Muscle of arm (tissue), 12 donors: Measurements from ENCODE around the gene CFAP92. TPM values are rescaled to one million over a fixed set of nuclear protein-coding genes. Genes with fewer than 3 reads are reported as not detected.
"Not testable (repeated sequence)": the region's sequence is repeated elsewhere in the genome, so short reads cannot be mapped to it uniquely, and the experiment has no call there.

Experiments used
- DNase-seq: peaks from one replicate; pipeline ENCODE4 v3.0.0-alpha.2; 2013
- polyA plus RNA-seq, 12 donors: library from polyadenylated mRNA; unstranded; fragments of 120-200 nt; gene quantifications; one replicate each; pipeline ENCODE4 v1.2.1, GENCODE V29; 2013; ENCODE audit not compliant: insufficient read length in 12 of 12

Gene CFAP92
- polyA plus RNA-seq, 12 donors: 0.42 to 3.9 (median 1.1) TPM; not detected in 2

DNA sequence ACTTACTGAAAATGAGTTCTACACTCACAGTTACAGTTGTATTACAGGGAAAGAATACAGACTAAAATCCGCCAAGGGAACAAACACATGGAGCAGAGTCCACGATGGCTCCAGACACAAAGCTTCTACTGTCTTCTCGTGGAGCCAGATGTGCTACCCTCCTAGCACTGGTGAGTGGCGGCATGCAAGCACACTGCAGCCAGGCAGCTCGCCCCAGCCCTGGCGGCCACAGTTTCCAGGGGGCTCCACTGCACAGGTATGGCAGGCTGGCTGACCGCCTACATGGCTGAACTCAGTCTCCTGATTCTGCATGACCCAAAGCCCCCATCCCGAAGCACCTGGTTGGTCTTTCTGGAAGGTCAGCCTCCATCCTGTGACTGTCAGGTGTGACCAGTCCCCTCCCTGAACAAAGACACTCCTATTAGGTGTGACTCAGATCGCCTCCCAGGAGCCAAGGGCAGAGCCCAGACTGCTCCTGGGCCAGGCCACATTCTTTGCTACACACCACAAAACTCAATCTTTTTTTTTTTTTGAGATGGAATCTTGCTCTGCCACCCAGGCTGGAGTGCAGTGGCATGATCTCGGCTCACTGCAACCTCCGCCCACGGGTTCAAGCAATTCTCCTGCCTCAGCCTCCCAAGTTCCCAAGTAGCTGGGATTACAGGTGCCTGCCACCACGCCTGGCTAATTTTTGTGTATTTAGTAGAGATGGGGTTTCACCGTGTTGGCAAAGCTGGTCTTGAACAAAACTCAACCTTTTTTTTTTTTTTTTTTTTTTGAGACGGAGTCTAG is 51.5 kb downstream of the CFAP92 start:
- DNase-seq: no peak

DNA sequence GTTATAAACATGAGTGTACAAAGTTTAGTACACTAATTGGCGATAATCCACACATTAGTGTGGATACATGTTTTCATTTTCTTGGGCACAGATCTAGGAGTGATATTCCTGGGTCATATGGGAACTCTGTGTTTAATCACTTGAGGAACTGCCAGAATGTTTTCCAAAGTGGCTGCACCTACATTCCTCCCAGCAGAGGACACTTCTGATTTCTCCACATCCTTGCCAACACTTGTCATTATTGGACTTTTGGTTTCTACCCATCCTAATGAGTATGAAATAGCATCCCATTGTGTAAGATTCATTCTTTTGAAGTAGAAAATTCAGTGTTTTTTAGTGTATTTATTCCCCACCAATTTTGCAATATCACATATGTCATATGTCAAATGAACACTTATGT is 53.6 kb downstream of the CFAP92 start:
- DNase-seq: no peak

DNA sequence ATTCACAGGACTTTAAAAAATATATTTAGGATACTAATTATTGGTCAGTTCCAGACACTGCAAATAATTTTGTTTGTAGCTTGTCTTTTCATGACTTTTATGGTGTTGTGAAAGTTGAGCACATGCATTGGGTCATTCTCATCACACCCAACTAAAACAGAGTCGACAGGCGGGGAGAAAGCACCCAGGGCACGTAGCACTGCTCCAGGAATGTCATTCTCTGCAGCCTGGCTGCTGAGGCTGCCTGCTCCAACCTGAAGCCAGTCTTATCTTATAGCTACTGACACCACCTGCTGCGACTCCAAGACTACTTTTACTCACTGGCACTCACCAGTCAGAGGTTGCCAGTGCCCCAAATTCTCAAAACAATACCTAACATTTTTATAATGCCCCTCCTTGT is 57.5 kb downstream of the CFAP92 start:
- no peak for DNase-seq

DNA sequence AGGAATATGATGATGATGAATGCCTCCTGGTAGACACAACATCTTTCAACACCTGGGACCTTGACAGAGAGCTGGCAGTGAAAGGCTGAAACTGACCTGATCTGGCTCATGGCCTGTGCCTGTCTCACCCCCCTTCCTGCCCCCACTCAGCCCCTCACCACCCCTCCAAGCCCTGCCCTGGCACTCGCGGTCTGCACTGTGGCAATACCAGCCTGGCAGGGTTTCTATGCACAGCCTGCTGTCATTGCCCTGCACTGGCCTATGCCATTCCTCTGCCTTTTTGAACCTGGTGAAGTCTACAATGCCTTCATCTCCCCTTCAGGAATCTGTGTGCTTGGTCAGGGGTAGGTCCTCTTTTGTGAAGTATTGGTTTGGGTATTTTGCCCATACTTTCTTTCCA is 58.0 kb downstream of the CFAP92 start:
- DNase-seq: no peak

DNA sequence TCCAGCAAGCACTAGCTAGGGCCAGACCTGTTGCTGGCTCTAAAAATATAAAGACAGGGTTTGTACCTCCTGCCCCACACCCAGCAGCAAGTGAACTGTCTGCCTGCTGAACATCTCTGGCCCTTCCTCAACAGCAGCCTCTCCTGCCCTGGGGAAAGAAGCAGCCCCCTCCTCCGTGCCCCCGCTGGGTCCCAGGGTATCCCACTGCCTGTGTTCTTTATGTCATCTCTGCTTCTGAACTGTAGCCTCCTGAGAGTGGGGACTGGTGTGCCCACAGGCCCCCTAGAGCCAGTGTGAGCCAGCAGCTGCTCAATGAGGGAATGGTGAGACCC is 60.0 kb downstream of the CFAP92 start:
- no peak for DNase-seq

DNA sequence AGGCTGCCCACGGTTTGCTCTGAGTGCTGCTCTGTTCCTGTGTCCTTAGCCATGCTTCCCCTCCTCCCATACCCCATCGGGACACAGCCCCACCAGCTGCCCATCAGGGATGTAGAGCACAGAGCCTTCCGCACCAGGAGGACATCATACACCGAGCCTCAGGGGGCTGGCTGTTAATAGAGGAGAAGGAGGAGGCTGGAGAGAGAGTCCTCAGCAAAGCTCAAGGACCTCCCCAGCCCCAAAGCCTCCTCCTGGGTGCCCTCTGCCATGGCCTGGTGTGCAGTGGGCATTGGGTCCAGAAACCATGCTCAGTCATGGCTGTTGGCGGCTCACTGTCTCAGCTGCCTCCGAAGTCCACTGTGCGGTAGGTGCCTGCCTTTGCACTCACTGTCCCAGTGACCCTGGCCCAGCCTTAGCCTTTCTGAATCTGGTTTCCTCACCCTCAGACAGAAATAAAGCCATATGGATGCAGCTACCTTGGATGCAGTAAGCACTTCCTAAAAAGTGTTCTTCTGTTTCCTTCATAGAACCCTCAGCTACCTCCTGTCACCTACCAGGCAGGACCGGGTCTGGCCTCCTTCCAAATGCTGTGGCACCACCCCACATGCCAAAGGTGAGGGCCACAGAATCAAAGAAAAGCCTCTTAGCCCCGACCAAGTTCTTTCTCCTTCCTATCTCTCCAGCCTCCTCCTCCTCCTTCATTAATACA is 60.5 kb downstream of the CFAP92 start:
- DNase-seq: no peak

DNA sequence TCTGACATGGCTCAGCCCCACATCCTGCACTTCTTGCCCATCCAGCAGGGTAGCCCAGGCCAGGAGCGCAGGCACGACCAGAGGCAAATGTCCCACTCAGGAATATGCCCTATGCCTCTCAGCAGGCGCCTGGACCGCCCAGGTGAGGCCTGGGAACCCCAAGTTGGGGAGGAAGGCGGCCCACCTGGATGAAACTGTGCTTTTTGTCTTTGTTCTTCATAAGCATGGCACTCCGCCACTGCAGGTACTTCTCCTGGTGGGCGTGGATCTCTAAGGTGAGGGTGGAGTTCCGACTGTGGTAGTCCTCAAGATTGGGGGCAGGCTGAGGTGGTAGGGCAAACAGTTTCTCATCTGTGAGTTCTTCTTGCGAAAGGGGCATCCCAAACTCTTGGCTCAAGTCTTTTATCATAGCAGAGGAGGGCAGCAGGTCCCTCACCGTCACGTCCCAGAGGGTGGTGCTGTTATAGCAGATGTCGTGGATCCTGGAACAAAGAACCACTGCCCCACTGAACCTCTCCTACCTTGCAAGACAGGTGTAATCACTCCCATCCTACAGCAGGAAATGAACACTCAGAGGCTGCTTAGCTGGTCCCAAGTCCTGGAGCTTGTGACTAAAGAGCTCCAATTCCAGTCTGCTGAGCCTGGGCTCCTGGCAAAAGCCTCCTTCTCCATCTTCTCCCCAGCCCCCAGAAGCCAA is 61.2 kb downstream of the CFAP92 start:
- DNase-seq: no peak

DNA sequence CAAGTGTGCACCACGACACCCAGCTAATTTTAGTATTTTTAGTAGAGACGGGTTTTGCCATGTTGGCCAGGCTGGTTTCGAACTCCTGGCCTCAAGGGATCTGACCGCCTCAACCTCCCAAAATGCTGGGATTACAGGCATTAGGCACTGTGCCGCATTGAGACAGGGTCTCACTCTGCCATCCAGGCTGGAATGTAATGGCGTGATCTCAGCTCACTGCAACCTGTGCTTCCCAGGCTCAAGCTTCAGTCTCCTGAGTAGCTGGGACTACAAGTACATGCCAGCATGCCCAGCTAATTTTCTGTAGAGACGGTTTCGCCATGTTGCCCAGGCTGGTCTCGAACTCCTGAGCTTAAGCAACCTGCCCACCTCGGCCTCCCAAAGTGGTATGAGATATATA is 62.8 kb downstream of the CFAP92 start:
- DNase-seq: no peak

DNA sequence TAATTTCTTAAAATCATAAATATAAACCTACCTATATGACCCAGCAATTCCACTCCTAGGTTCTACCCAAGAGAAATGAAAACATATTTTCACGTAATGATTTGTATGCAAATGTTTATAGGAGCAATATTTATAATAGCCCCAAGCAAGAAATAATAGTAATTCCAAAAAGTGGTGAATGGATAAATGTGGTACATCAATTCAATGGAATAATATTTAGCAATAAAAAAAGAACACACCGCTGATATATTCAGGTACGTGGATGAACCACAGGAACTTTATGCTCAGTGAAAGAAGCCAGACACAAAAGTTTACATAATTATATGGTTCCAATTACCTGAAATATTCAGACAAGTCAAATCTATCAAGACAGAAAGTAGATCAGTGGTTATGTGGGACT is 64.5 kb downstream of the CFAP92 start:
- no peak for DNase-seq

DNA sequence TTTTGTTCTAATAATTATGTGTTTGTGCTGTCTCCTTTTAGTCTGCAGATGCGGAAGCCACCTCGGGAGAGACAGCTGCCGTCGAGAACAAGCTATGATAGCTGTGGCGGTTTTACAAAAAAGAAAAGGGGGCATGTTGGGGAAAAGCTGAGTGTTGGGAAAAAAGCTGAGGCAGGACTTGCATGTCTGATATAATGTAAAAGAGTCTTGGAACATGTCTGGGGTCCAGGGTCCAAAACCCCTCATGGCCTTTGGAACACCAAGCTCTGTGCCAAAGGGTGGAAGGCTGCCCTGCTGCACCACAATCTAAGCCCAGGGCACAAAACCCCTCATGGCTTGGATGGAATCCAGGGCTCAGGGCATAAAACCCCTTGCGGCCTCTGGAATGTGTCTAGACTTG is 69.9 kb downstream of the CFAP92 start:
- not testable (repeated sequence) for DNase-seq

DNA sequence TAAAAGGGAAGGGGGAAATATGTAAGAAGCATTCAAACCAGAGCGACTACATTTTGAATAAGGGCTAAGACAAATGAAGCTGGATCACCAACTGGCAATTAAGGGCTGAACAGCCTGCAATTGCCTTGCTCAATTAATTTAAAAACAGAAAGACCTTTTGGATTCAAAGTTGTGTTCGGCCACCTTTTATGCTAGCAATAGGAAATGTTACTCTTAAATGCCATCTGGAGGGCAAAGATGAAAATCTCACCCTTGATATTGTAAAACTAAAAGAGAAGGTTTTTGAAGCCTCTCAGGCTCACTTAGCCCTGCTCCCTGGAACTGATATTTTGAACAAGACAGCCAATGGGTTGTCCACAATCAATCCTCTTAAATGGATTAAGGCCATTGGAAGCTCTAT is 70.3 kb downstream of the CFAP92 start:
- no peak for DNase-seq

DNA sequence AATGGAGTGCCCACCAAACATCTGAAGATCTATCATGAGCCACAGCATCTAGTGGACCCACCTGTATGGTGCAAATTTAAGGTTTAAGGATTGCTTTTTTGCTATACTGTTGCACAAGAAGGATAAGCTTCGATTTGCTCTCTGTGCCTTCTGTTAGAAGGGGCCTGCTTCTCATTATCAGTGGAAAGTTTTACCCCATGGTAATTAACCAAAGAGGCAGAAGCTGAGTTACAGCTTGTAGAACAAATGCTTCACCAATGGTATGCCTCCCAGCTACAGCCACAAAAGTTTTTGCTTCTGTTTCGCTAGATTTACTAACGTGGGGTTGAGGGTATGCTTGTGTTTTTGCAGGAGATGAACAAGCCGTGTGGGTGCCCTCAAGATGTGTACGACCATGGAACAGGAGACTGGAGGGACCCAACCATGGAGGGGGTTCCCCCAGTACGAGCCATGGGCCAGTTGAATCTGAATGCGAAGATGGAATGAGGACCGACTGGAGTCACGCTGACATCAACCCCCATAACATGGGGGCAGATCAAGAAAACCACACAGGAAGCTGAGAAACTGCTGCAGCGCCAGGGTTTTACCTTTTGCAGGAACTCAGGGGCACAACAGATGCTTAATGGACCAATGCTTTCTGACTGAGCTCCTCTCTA is 70.9 kb downstream of the CFAP92 start:
- DNase-seq: no peak

DNA sequence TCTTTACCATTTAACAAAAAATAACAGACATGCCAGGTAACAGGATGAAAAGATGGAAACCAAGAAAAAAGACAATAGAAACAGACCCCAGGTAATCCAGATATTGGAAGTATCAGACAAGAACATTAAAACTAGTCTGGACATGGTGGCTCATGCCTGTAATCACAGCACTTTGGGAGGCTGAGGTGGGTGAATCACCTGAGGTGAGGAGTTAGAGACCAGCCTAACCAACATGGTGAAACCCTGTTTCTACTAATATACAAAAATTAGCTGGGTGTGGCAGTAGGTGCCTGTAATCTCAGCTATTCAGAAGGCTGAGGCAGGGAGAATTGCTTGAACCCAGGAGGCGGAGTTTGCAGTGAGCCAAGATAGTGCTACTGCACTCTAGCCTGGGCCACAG is 73.9 kb downstream of the CFAP92 start:
- no peak for DNase-seq

DNA sequence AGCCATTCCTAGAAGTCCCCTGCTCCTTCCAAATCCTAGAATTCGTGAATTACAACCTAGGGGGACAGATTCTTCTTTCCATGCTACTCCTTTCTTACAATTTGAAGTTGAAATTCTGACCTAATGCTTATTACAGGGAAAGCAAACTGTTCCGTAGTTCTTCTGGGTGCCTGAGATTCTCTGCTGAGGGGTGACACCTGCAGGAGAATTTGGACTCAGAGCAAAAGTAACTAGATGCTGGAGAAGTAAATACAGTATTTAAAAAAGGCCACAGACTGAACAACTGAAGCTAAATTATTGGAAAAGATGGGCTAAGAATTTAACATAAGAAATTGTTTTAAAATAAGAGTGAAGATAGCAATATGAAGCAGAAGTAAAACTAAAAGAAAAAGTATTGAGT is 76.6 kb downstream of the CFAP92 start:
- no peak for DNase-seq

DNA sequence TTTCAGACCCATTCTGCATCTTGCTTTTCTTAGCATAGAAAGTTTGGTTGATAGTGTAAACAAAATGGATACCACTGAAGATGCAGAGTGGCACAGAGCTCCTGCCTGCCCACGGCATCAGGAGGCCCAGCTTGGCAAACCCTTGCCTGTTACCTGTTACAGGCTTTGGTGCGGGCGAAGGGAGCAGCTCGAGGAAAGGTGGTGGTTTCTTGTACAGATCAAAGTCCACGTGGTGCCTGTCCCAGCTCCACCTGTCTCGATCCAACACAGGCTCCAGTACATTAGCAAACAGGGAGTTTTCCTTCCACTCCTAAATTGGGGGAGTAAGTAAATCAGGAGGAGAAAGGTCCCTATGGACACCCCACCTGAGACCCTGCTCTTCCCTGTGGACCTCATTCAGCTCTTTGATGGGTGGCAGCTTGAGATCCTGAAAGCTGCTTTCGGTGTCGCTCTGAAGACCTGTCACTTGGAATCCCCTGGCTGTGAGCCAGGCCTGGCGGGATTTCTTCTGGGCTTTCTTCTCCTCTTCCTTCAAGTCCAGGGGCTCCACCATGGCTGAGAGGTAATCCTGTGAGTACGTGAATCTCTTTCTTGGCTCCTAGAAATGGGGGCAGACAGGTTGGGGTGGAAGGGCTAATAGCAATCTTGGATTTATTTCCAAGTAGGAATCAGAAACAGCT is 78.8 kb downstream of the CFAP92 start:
- DNase-seq: no peak

DNA sequence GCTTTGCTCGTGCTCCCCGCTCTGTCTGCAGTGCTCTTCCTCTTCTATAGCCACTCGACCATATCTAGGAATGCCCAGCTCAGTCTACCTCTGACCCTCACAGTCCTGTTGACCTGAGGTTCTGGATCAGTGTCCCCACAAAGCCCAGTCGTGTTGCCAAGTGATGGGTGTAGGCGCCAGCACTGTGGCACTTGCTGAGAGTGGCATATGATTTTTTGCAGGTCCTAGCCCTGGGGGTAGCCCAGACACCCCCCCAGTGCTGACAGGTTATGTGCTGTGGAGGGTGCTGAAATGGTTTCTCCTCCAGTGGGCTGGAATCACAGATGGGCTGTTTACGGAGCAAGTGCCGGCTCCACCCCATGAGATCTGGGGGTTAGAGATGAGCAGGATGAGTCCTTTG is 82.0 kb downstream of the CFAP92 start:
- no peak for DNase-seq

DNA sequence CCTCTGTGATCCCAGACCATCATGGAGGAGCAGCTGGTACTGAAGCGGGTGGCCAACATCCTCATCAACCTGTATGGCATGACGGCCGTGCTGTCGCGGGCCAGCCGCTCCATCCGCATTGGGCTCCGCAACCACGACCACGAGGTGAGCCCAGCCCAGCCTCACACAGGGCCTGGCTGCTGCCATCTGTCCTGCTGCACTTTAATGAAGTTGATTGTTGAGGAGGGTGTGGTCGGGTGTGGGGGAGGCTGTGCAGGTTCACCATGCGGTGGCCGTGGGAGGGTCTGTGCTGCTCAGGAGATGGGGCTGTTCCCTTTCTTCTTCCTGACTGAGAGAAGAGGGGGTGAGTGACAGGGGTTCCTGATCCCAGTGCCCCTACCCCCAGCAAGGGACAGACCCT is 83.9 kb downstream of the CFAP92 start:
- no peak for DNase-seq

DNA sequence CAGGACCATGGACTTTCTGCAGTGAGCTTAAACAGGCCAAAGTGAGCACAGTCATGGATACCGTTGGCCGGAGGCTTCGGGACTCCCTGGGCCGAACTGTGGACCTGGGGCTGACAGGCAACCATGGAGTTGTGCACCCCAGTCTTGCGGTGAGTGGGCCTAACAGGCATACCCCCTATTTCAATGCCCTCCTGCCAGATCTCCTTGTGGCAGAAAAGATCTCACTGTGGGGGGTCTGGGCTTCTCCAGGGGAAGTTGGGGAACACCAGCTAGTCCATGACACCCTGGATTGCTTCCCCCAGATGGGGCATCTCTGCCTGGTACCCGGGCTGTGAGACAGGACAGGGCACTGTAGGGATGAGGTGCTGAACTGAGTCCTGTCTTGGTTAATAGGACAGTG is 84.9 kb downstream of the CFAP92 start:
- DNase-seq: no peak

DNA sequence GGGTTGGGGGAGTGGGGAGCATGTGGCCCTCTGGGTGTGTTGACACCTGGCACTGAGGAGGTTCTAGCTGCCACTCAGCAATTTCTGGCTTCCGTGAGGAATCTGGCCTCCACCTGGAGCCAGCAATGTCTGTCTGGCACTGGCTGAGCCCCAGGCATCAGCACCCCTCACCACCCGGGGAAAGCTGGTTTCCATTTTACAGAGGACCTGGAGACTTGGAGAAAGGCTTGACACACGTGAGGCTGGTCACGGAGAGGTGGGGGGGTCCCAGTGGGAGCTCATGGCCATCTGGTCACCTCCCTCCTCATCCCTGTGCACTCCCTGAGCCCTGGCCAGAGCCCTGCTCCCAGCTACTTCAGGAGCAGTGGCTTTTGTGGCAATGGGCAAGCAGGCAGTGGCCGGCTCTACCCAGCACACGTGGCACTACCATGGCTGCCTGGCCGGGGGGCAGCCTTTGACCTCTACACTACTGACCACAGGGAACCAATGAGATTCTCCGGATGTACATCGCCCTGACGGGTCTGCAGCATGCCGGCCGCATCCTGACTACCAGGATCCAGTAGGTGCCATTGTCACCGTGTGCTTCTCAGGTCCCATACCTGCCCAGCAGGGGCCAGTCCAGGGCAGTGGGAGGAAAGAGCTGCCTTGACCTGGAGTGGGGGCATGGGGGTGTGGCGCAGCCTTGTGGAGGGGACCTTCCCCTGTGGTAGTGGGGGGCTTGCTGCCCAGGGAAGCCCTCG is 86.0 kb downstream of the CFAP92 start:
- DNase-seq: no peak

DNA sequence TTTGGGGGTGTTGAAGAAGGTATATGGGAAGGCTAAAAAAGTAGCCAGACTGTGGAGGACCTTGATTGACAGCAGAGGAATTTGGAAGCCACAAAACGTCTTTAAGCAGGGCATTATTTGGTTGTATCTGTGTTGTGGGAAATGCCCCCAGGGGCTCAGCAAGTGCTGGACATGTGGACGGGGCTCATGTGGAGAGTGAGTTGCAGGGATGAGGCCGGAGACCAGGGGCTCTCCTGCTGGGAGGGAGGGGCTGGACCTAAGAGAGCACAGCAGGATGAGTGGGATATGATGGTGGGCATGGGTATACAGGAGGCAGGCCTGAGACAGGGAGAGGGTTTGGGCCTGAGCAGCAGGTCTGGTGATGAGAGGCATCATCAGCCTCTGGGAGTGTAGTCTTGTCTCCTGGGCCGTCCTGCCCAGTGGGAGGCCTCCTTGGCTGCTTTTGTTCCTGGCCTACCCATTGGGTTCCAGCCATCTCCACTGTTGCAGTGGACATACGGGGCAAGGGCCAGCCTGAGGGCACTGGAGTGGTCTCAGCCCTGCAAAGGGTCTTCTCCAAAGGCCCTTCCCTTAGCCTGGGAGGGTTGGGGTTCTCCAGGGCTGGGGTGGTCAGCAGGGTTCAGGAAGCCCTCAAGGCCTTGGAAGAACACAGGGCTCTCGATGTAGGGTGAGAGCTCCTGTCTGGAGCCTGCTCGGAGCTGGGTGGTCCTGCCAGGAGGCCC is 86.9 kb downstream of the CFAP92 start:
- DNase-seq: no peak
